DMS79 (cell line): ENCODE data around the gene PRKCA.
"Not testable (repeated sequence)": the region's sequence is repeated elsewhere in the genome, so short reads cannot be mapped to it uniquely, and the experiment has no call there.

ENCODE experiments used
- DNase-seq: peaks from one replicate; lab custom pipeline; 2025; lab: John Stamatoyannopoulos, UW

Gene PRKCA

GRCh38 chr17:66578781-66579489, 276.5 kb downstream of the PRKCA start:
- no peak for DNase-seq

GRCh38 chr17:66579556-66579955, 277.1 kb downstream of the PRKCA start:
- no peak for DNase-seq

GRCh38 chr17:66580184-66580955, 278.0 kb downstream of the PRKCA start:
- DNase-seq: no peak

DNA sequence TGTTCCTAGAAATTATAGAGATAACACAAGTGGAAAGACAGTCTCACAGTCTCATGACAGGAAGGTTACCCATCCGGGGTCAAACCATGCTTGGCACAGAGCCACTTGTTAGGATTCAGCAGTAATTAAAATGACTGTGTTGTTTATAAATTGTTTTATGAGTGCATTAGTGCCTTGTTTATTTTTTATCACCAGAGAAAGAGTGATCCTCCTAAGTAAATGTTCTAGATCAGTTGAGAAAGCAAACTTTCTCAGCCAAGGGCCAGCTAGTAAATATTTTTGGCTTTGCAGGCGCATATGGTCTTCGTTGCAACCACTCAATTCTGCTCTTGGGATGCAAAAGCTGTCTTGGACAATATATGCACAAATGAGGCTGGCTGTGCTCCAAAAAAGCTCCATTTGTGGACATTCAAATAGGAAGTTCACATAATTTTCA, 278.6 kb downstream of the PRKCA start:
- DNase-seq: no peak

DNA sequence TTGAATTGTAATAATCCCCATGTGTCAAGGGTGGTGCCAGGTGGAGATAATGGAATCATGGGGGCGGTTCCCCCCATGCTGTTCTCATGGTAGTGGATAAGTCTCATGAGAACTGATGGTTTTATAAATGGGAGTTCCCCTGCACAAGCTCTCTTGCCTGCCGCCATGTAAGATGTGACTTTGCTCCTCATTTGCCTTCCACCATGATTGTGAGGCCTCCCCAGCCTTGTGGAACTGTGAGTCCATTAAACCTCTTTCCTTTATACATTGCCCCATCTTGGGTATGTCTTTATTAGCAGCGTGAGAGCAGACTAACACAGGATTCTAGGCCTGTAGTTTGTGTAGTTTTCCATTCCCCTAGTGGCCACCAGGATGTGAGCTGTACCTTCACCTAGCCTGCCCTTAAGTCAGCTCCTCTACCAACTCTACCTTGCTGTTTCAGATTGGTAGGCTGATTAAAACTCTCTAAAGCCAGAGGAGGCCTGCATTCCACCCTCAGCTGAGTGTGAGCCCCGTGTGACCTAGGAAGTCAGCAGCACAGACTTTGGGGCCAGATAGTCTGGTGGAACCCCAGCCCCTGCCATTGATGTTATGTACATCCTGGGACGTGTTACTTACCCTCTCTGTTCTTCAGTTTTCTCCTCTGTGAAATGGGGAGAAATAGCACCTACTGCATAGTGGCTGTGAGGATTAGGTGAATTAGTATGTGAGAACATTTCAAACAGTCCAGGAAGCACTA, 280.1 kb downstream of the PRKCA start:
- DNase-seq: no peak

DNA sequence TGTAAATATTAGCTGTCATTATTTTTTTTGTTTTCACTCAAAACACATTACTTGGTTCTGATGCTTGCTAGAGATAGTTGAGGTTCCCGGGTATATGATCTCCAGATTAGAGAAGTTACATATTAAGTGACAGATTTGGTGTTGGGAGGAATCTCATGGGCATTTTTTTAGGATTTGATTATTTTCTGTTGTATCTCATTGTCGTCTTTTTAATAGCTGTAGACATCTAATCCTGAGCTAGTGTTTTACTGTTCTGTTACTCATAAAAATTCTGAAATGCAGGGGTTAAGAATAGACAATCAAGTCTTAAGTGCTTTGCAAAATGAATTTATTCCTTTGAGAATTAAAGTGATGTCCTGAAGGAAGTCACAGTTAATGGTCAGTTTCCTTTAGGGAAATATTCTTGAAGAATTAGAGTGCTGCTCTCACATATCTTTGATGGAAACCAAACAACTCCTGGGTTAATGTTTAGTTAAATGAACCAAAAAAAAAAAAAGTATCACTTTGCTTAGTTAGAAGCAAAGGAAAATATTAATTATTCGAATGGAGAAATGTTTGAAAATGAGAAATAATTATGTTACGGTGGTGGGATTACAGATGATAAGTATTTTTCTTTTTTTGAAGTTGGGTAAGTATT, 280.8 kb downstream of the PRKCA start:
- no peak for DNase-seq

GRCh38 chr17:66584927-66585326, 282.5 kb downstream of the PRKCA start:
- no peak for DNase-seq

GRCh38 chr17:66585472-66585871, 283.1 kb downstream of the PRKCA start:
- no peak for DNase-seq

- DNase-seq: no peak
These were observed 287.5 kb downstream of the PRKCA start for GRCh38 chr17:66589892-66590291.

- no peak for DNase-seq
These were observed 290.7 kb downstream of the PRKCA start for GRCh38 chr17:66593116-66593515.

DNA sequence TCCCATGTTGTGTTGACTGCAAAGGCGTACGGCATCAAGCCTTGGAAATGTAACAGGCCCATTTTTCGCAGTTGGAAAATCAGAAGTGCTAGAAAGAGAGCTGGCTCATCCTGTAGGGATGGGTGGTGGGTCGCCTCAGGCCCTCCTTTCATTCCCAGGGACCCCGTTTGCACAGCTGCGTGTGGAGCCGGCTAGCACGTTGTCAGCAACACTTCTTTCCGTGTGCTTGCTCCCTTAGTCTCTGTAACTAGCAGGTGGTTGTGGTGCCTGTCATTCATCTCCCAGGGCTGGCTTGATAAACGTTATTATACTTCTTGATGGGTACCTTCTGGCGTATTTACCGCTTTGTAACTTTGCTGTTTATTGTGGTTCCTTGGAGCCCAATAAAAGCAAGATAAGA, 293.5 kb downstream of the PRKCA start:
- DNase-seq: no peak

DNA sequence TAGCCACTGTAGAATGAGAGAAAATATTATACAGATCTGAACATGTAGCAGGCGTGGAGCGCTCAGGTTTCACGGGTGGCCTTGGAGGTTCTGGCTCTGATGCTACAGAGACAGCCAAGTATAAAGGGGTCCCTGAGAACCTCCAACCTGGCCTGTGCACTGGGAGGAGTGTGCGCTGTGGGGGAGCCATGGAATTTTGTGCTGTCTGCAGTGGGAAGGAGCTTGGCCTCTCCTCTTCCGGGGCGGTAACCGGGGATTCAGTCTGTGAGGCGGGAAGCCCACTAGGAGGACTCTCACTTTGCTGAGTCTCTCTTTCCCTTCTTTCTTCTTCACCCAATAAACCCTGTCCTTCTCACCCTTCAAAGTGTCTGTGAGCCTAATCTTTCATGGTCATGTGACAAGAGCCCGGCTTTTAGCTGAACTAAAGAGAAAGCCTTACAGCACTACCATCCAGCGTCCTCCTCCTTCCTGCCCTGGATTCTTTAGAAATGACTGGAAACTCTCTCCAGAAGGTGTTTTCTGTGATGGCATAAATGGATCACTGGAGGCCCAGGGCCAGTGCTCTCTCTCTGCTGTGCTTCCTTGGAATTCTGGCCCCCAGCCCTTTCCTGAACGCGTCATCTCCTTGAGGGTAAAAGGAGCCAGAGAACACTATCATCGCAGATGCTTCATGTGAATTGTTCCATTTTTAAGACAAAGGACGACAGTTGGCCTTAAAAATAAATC, 300.4 kb downstream of the PRKCA start:
- no peak for DNase-seq

DNA sequence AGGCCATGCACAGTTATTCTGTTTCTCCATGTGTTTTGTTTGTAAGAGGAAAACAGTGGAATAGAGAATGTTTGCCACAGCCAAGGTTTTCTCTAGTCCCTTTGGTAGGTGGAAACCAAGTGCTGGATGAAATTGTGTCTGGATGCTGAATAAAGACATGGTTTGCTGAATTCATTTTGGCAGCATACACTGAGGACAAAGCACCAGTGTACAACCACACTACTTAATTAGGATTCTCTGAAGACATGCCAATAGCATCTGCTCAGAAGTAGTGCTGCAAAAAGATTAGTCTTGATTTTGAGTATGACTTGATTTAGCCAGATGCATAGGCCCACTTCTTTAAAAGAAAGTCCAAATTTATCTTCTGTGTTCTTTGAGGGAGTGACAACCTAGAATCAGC, 302.0 kb downstream of the PRKCA start:
- DNase-seq: no peak

DNA sequence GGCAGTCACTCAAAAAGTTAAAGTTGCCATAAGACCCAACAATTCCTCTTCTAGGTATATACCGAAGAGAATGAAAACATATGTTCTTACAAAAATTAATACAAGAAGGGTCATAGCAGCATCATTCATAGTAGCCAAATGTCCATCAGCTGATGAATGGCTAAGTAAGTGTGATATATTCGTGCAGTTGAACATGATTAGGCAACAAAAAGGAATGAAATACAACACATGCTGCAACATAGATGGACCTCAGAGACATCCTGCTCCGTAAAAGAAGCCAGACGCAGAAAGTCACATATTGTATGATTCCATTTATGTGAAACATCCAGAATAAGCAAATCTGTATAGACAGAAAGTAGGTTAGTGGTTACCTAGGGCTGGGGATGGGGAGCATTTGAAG, 303.1 kb downstream of the PRKCA start:
- DNase-seq: no peak

- no peak for DNase-seq
These were observed 308.1 kb downstream of the PRKCA start for GRCh38 chr17:66610361-66611133.

GRCh38 chr17:66611397-66611796, 309.0 kb downstream of the PRKCA start:
- DNase-seq: no peak

DNA sequence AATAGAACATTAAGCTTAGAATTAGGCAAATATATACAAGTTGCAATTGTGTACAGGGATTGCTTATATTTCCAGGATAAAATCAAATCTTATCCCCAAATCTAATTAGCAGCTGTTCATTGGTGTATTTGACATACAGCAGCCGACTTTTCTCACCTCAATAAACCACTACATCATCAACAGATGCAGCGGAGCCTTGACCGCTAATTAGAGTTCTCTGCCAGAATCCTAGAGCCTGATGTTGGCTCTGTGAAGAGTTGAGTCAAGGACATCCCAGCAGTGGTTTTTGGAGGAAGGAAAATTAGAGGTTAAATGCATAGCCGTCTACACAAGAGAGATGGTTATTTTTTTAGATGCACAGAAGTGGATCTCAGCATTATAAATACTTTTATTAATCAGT, 310.6 kb downstream of the PRKCA start:
- DNase-seq: no peak

DNA sequence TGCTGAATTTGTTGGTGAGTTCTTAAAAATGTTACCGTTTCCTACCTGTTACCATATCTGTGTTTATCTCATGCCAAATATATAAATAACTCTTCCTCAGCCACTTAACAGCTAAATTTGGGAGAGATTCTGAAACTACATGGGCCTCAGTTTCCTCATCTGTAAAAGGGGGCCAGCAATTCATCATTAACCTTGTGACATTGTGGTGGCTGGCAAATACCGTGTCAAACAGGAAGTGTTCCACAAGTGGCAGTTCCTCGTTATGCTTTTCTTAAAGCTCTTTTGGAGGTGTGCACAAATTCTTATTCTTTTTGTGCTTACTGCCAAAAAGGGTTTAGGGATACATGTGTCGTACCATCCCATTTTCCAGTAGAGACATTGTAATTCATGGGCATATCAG, 312.1 kb downstream of the PRKCA start:
- no peak for DNase-seq

- DNase-seq: no peak
These were observed 316.8 kb downstream of the PRKCA start for GRCh38 chr17:66619206-66619605.

DNA sequence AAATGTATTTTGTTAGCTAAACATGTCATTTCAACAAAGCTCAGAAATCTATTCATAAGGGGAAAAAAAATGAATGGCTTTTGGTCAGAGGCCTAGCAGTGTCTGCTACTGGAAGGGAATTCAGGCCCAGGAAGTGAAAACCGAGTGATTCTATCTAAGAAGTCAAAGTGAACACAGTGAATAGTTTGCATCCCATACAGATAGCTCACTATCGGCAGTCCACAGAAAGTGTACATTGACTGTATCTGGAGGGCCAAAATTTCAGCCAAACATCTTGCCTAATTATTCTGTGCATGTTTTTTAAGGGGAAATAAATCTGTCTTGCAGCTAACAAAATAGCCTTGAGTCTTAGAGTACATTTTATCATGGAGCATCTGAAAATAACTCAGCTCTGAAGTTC, 318.1 kb downstream of the PRKCA start:
- DNase-seq: no peak

- DNase-seq: not testable (repeated sequence)
These were observed 322.2 kb downstream of the PRKCA start for GRCh38 chr17:66624630-66625029.
